ENCODE results near the gene GLP2R.

Gene GLP2R

GRCh38 chr17:9912121-9913099 is 86.7 kb downstream of the GLP2R start:
- Histone ChIP-seq H3K14ac (ENCODE audit: low read length) (no peak overlapping the region), H4K91ac (ENCODE audit: low read depth, low read length, poor library complexity) (no peak overlapping the region), H3K79me1 (ENCODE audit: low read depth, low read length) (no peaks in the 10 kb centered on the region), H2AK5ac (ENCODE audit: low read depth, low read length) (no peak overlapping the region), H2BK12ac (ENCODE audit: low read length) (no peak overlapping the region), H3K4me1 (ENCODE audit: control insufficient read depth in 2 of 2, insufficient read depth in 1 of 2, low read depth in 1 of 2, low read length in 2 of 2) (peaks cover 0 to 11% of the 10 kb centered on the region in 2 donors), H3K27me3 (ENCODE audit: control insufficient read depth in 3 of 3, insufficient read depth in 3 of 3, low read depth in 1 of 3, low read length in 3 of 3) (no peaks in the 10 kb centered on the region), H2AFZ (ENCODE audit: low read length) (no peak overlapping the region), H3K9ac (ENCODE audit: low read depth, low read length, poor library complexity) (no peak overlapping the region), H3K27ac (replicated peaks; ENCODE audit: low read length) (no peak overlapping the region), H3K18ac (ENCODE audit: low read length) (no peak overlapping the region), H3K4me3 (ENCODE audit: low read length in 2 of 2) (no peak overlapping the region), H3K4me2 (ENCODE audit: insufficient read depth, low read length, poor library complexity, severe bottlenecking) (no peak overlapping the region), H3K9me3 (replicated peaks in 1 of 2; ENCODE audit: control insufficient read depth in 2 of 2, insufficient read depth in 1 of 2, low read depth in 1 of 2, low read length in 2 of 2) (no peaks in the 10 kb centered on the region), H3K23ac (ENCODE audit: low read depth, low read length, poor library complexity) (no peak overlapping the region), H2BK5ac (ENCODE audit: low read length) (peak overlapping the region; percentile 70), H2BK120ac (ENCODE audit: low read depth, low read length) (no peak overlapping the region), H2BK15ac (ENCODE audit: low read length) (no peak overlapping the region), H4K8ac (ENCODE audit: low read depth, low read length) (no peak overlapping the region), H3K36me3 (replicated peaks in 1 of 2; ENCODE audit: control insufficient read depth in 2 of 2, insufficient read depth in 2 of 2, low read length in 2 of 2) (no peaks in the 10 kb centered on the region), H3K4ac (ENCODE audit: low read length) (no peak overlapping the region)
- no CpG with 5 or more reads among the region's 18 CpGs for WGBS, 2 donors (ENCODE audit: extremely low coverage in 2 of 2, insufficient read length in 2 of 2, insufficient replicate concordance in 1 of 2)
- DNase-seq (ENCODE audit: low spot score), result no peak

DNA sequence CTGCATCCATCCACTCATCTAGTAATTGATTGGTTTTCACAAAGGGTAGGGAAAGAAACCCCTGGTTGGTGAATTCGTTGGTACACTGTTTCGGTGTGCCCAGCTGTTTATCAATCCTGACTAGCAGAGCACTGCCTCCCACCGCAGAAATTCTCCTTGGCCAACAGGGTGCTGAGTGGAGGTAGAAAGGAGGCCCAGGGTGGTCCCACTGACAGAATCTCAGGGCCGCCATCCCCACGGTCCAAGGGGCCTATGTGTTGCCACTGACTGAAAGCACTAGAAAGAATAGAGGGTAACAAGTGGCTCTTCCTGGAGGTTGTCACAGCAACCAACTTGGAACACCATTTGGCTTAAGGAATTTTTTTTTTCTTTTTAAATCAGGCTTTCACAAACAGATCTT is 87.8 kb downstream of the GLP2R start:
- Histone ChIP-seq H2AFZ (ENCODE audit: low read length) (no peak overlapping the region), H3K4me1 (ENCODE audit: control insufficient read depth in 2 of 2, insufficient read depth in 1 of 2, low read depth in 1 of 2, low read length in 2 of 2) (peaks cover 0 to 3% of the 10 kb centered on the region in 2 donors), H4K8ac (ENCODE audit: low read depth, low read length) (no peak overlapping the region), H3K4me3 (ENCODE audit: low read length in 2 of 2) (no peak overlapping the region), H2AK5ac (ENCODE audit: low read depth, low read length) (no peak overlapping the region), H3K4me2 (ENCODE audit: insufficient read depth, low read length, poor library complexity, severe bottlenecking) (no peak overlapping the region), H3K9ac (ENCODE audit: low read depth, low read length, poor library complexity) (no peak overlapping the region), H3K14ac (ENCODE audit: low read length) (no peak overlapping the region), H2BK12ac (ENCODE audit: low read length) (no peak overlapping the region), H4K91ac (ENCODE audit: low read depth, low read length, poor library complexity) (no peak overlapping the region), H2BK120ac (ENCODE audit: low read depth, low read length) (no peak overlapping the region), H3K4ac (ENCODE audit: low read length) (no peak overlapping the region), H3K23ac (ENCODE audit: low read depth, low read length, poor library complexity) (no peak overlapping the region), H2BK5ac (ENCODE audit: low read length) (no peak overlapping the region), H2BK15ac (ENCODE audit: low read length) (no peak overlapping the region), H3K18ac (ENCODE audit: low read length) (no peak overlapping the region), H3K36me3 (replicated peaks in 1 of 2; ENCODE audit: control insufficient read depth in 2 of 2, insufficient read depth in 2 of 2, low read length in 2 of 2) (no peaks in the 10 kb centered on the region), H3K27me3 (ENCODE audit: control insufficient read depth in 3 of 3, insufficient read depth in 3 of 3, low read depth in 1 of 3, low read length in 3 of 3) (no peaks in the 10 kb centered on the region), H3K27ac (replicated peaks; ENCODE audit: low read length) (no peak overlapping the region), H3K79me1 (ENCODE audit: low read depth, low read length) (no peaks in the 10 kb centered on the region), H3K9me3 (replicated peaks in 1 of 2; ENCODE audit: control insufficient read depth in 2 of 2, insufficient read depth in 1 of 2, low read depth in 1 of 2, low read length in 2 of 2) (no peaks in the 10 kb centered on the region)
- DNase-seq (ENCODE audit: low spot score), result no peak
- WGBS, 2 donors (ENCODE audit: extremely low coverage in 2 of 2, insufficient read length in 2 of 2, insufficient replicate concordance in 1 of 2), result no CpG with 5 or more reads among the region's 5 CpGs

DNA sequence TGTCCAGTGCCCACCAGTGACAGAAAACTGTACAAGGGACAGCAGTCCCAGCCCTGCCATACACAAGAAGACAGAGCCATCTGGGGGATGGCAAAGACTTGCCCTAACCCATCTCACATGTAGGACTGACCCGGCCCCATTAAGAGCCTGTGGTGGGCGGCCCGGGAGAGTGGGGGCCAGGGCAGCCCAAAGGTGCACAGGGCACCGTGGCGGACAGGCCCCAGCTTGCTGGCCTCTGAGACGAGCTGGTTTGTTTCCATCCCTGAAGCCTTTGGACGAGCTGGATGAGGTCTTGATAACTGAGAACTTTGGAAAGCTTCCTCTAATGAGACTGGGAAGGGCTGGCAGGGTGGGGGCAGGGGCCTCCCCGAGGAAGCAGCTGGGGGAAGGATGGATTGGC is 90.4 kb downstream of the GLP2R start:
- Histone ChIP-seq H2AFZ (ENCODE audit: low read length) (no peak overlapping the region), H3K9ac (ENCODE audit: low read depth, low read length, poor library complexity) (no peak overlapping the region), H2BK15ac (ENCODE audit: low read length) (no peak overlapping the region), H2BK5ac (ENCODE audit: low read length) (no peak overlapping the region), H3K4me3 (ENCODE audit: low read length in 2 of 2) (no peak overlapping the region), H3K4me1 (ENCODE audit: control insufficient read depth in 2 of 2, insufficient read depth in 1 of 2, low read depth in 1 of 2, low read length in 2 of 2) (no peaks in the 10 kb centered on the region), H3K27ac (replicated peaks; ENCODE audit: low read length) (no peak overlapping the region), H3K4ac (ENCODE audit: low read length) (no peak overlapping the region), H4K91ac (ENCODE audit: low read depth, low read length, poor library complexity) (no peak overlapping the region), H3K36me3 (replicated peaks in 1 of 2; ENCODE audit: control insufficient read depth in 2 of 2, insufficient read depth in 2 of 2, low read length in 2 of 2) (no peaks in the 10 kb centered on the region), H3K27me3 (ENCODE audit: control insufficient read depth in 3 of 3, insufficient read depth in 3 of 3, low read depth in 1 of 3, low read length in 3 of 3) (no peaks in the 10 kb centered on the region), H4K8ac (ENCODE audit: low read depth, low read length) (no peak overlapping the region), H3K79me1 (ENCODE audit: low read depth, low read length) (no peaks in the 10 kb centered on the region), H2BK120ac (ENCODE audit: low read depth, low read length) (no peak overlapping the region), H2BK12ac (ENCODE audit: low read length) (no peak overlapping the region), H3K18ac (ENCODE audit: low read length) (no peak overlapping the region), H3K14ac (ENCODE audit: low read length) (no peak overlapping the region), H3K4me2 (ENCODE audit: insufficient read depth, low read length, poor library complexity, severe bottlenecking) (no peak overlapping the region), H3K23ac (ENCODE audit: low read depth, low read length, poor library complexity) (no peak overlapping the region), H2AK5ac (ENCODE audit: low read depth, low read length) (no peak overlapping the region), H3K9me3 (replicated peaks in 1 of 2; ENCODE audit: control insufficient read depth in 2 of 2, insufficient read depth in 1 of 2, low read depth in 1 of 2, low read length in 2 of 2) (no peaks in the 10 kb centered on the region)
- DNase-seq (ENCODE audit: low spot score), result no peak
- WGBS, 2 donors (ENCODE audit: extremely low coverage in 2 of 2, insufficient read length in 2 of 2, insufficient replicate concordance in 1 of 2), result no CpG with 5 or more reads among the region's 8 CpGs

DNA sequence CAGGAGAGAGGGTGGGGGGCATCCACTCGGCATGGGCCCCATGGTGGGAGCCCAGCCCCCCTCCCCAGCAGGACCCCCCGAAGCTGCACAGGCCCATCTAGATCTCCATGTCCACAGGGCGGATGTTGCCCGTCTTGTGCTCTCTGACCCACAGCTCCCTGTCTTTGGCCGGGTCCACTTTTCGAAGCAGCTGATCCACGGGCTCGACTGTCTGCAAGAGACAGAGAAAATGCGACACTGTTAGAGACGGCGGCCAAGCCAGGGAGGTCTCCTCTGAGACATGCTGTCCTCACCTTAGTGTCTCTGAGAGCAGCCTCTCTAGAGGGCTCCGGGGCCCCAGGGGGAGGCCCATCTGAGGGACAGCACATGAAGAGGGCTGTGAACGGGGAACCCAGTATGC is 91.4 kb downstream of the GLP2R start:
- no peak overlapping the region for H3K9ac ChIP-seq (ENCODE audit: low read depth, low read length, poor library complexity)
- H3K36me3 ChIP-seq (replicated peaks in 1 of 2; ENCODE audit: control insufficient read depth in 2 of 2, insufficient read depth in 2 of 2, low read length in 2 of 2), result no peaks in the 10 kb centered on the region
- peaks cover 0 to under 1% of the 10 kb centered on the region in 2 donors for H3K4me1 ChIP-seq (ENCODE audit: control insufficient read depth in 2 of 2, insufficient read depth in 1 of 2, low read depth in 1 of 2, low read length in 2 of 2)
- no peaks in the 10 kb centered on the region for H3K79me1 ChIP-seq (ENCODE audit: low read depth, low read length)
- no peak overlapping the region for H3K4me2 ChIP-seq (ENCODE audit: insufficient read depth, low read length, poor library complexity, severe bottlenecking)
- WGBS, 2 donors (ENCODE audit: extremely low coverage in 2 of 2, insufficient read length in 2 of 2, insufficient replicate concordance in 1 of 2), result no CpG with 5 or more reads among the region's 13 CpGs
- no peak overlapping the region for H2BK5ac ChIP-seq (ENCODE audit: low read length)
- H2BK15ac ChIP-seq (ENCODE audit: low read length), result no peak overlapping the region
- H3K14ac ChIP-seq (ENCODE audit: low read length), result no peak overlapping the region
- no peaks in the 10 kb centered on the region for H3K27me3 ChIP-seq (ENCODE audit: control insufficient read depth in 3 of 3, insufficient read depth in 3 of 3, low read depth in 1 of 3, low read length in 3 of 3)
- H2AFZ ChIP-seq (ENCODE audit: low read length), result no peak overlapping the region
- H3K4me3 ChIP-seq (ENCODE audit: low read length in 2 of 2), result no peak overlapping the region
- no peak overlapping the region for H4K91ac ChIP-seq (ENCODE audit: low read depth, low read length, poor library complexity)
- H3K9me3 ChIP-seq (replicated peaks in 1 of 2; ENCODE audit: control insufficient read depth in 2 of 2, insufficient read depth in 1 of 2, low read depth in 1 of 2, low read length in 2 of 2), result no peaks in the 10 kb centered on the region
- no peak overlapping the region for H2BK120ac ChIP-seq (ENCODE audit: low read depth, low read length)
- H3K23ac ChIP-seq (ENCODE audit: low read depth, low read length, poor library complexity), result no peak overlapping the region
- no peak overlapping the region for H3K4ac ChIP-seq (ENCODE audit: low read length)
- H3K27ac ChIP-seq (replicated peaks; ENCODE audit: low read length), result no peak overlapping the region
- no peak overlapping the region for H3K18ac ChIP-seq (ENCODE audit: low read length)
- H2AK5ac ChIP-seq (ENCODE audit: low read depth, low read length), result no peak overlapping the region
- H2BK12ac ChIP-seq (ENCODE audit: low read length), result no peak overlapping the region
- DNase-seq (ENCODE audit: low spot score), result no peak
- H4K8ac ChIP-seq (ENCODE audit: low read depth, low read length), result no peak overlapping the region
